ENCODE measurements around the gene PIP4P1. TPM values are rescaled to one million over a fixed set of nuclear protein-coding genes. Genes with fewer than 3 reads are reported as not detected.
A peak's percentile ranks its signal among the peaks of the same experiment; 100 is the strongest.

Gene PIP4P1
- total RNA-seq, 1 donor from 2014 or later = 24.1 TPM

GRCh38 chr14:20486684-20487395 is 25.6 kb upstream of the PIP4P1 start:
- Histone ChIP-seq H3K36me3 (no peaks in the 10 kb centered on the region), H3K27ac (no peak overlapping the region), H3K27me3 (no peaks in the 10 kb centered on the region), H3K4me3 (no peak overlapping the region), H3K4me1 (no peaks in the 10 kb centered on the region), H3K9me3 (no peaks in the 10 kb centered on the region)
- DNase-seq (ENCODE audit: extremely low spot score in 2 of 2) = no peak
- intact Hi-C loops (cut with DNase I) = no loop called here
- TF ChIP-seq POLR2A (IDR thresholded peaks at IDR 0.05) = no peak
- no peak for TF ChIP-seq POLR2AphosphoS5 (IDR thresholded peaks at IDR 0.05; ENCODE audit: insufficient read depth in 1 of 2, low read depth in 1 of 2)
- no peak for TF ChIP-seq CTCF (IDR thresholded peaks at IDR 0.05)

GRCh38 chr14:20485900-20486299 is 24.7 kb upstream of the PIP4P1 start:
- H3K27ac ChIP-seq = no peak overlapping the region

GRCh38 chr14:20482382-20482781 is 21.1 kb upstream of the PIP4P1 start:
- Histone ChIP-seq H3K9me3 (no peaks in the 10 kb centered on the region), H3K4me1 (no peaks in the 10 kb centered on the region), H3K27me3 (no peaks in the 10 kb centered on the region), H3K27ac (no peak overlapping the region), H3K4me3 (no peak overlapping the region), H3K36me3 (no peaks in the 10 kb centered on the region)
- intact Hi-C loops (cut with DNase I) = no loop called here
- TF ChIP-seq POLR2AphosphoS5 (IDR thresholded peaks at IDR 0.05; ENCODE audit: insufficient read depth in 1 of 2, low read depth in 1 of 2) (no peak), CTCF (IDR thresholded peaks at IDR 0.05) (no peak), POLR2A (IDR thresholded peaks at IDR 0.05) (no peak)
- DNase-seq (ENCODE audit: extremely low spot score in 2 of 2) = no peak

More at GRCh38 chr14:20485900-20486299, 24.7 kb upstream of the PIP4P1 start:
- Histone ChIP-seq H3K36me3 (no peaks in the 10 kb centered on the region), H3K4me3 (no peak overlapping the region), H3K27me3 (no peaks in the 10 kb centered on the region), H3K4me1 (no peaks in the 10 kb centered on the region), H3K9me3 (no peaks in the 10 kb centered on the region)
- intact Hi-C loops (cut with DNase I) = no loop called here
- no peak for DNase-seq (ENCODE audit: extremely low spot score in 2 of 2)
- no peak for TF ChIP-seq POLR2A (IDR thresholded peaks at IDR 0.05)
- TF ChIP-seq POLR2AphosphoS5 (IDR thresholded peaks at IDR 0.05; ENCODE audit: insufficient read depth in 1 of 2, low read depth in 1 of 2) = no peak

- TF ChIP-seq POLR2AphosphoS5 (IDR thresholded peaks at IDR 0.05; ENCODE audit: insufficient read depth in 1 of 2, low read depth in 1 of 2) (no peak), POLR2A (IDR thresholded peaks at IDR 0.05) (no peak), CTCF (IDR thresholded peaks at IDR 0.05) (no peak)
- peaks cover 0 to 27% of the 10 kb centered on the region in 2 donors for H3K36me3 ChIP-seq
- H3K9me3 ChIP-seq = no peaks in the 10 kb centered on the region
- H3K27me3 ChIP-seq = no peaks in the 10 kb centered on the region
- intact Hi-C loops (cut with DNase I) = no loop called here
- no peak for DNase-seq (ENCODE audit: extremely low spot score in 2 of 2)
- H3K4me3 ChIP-seq = no peak overlapping the region
- no peak overlapping the region for H3K27ac ChIP-seq
- no peaks in the 10 kb centered on the region for H3K4me1 ChIP-seq
These were observed 17.7 kb upstream of the PIP4P1 start for GRCh38 chr14:20478894-20479293.

GRCh38 chr14:20477211-20477876 is 16.1 kb upstream of the PIP4P1 start:
- intact Hi-C loops (cut with DNase I) = no loop called here
- no peaks in the 10 kb centered on the region for H3K4me1 ChIP-seq
- H3K36me3 ChIP-seq = peaks cover 0 to 37% of the 10 kb centered on the region in 2 donors
- H3K27me3 ChIP-seq = no peaks in the 10 kb centered on the region
- no peaks in the 10 kb centered on the region for H3K9me3 ChIP-seq
- H3K27ac ChIP-seq = no peak overlapping the region
- no peak overlapping the region for H3K4me3 ChIP-seq
- no peak for DNase-seq (ENCODE audit: extremely low spot score in 2 of 2)
- TF ChIP-seq CTCF (IDR thresholded peaks at IDR 0.05) = no peak
- no peak for TF ChIP-seq POLR2A (IDR thresholded peaks at IDR 0.05)
- peak in 1 of 2 donors; percentile 18 for TF ChIP-seq POLR2AphosphoS5 (IDR thresholded peaks at IDR 0.05; ENCODE audit: insufficient read depth in 1 of 2, low read depth in 1 of 2)

All from vagina (tissue), 2 donors.